ENCODE results near the gene CELF3.
"Not testable (repeated sequence)": the region's sequence is repeated elsewhere in the genome, so short reads cannot be mapped to it uniquely, and the experiment has no call there.

CELF3 gene

GRCh38 chr1:151716771-151717631 lies at the start of gene CELF3:
Gene CELF3, minus strand, starts transcription at chr1:151716803. Its CDS starts 783 bp downstream, at chr1:151716020.
- H3K4me1 Mint-ChIP-seq: peaks cover 26% of the 10 kb centered on the region
- H3K27ac Mint-ChIP-seq: no peak within 1 kb of the TSS
- ATAC-seq: no peak
- no peaks in the 10 kb centered on the region for H3K36me3 Mint-ChIP-seq
- no peaks in the 10 kb centered on the region for H3K9me3 Mint-ChIP-seq
- H3K27me3 Mint-ChIP-seq: peaks cover 71% of the 10 kb centered on the region
- H3K4me3 Mint-ChIP-seq: peak within 1 kb of the TSS; percentile 18

DNA sequence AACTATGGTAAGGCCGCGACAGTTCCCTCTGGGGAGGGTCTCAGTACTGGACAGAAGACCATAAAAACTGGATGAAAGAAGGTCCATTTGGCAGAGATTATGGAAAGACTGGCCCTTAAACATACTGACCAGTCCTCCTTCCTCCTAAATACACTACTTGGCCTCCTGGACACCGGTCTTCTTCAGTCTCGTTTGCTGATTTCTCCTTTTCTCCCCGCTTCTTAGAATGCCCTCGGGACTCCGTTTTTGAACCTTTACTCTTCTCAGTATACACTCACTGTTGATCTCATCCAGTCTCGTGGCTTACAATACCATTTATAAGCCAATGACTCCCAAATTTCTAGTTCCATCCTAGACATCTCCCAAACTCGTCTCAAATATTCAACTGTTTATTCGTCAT lies 47.4 kb upstream of the CELF3 start:
- Mint-ChIP-seq H3K9me3 (no peaks in the 10 kb centered on the region), H3K4me3 (peak overlapping the region; percentile 88), H3K27ac (peak overlapping the region; percentile 97), H3K4me1 (peaks cover 18% of the 10 kb centered on the region), H3K36me3 (peaks cover 32% of the 10 kb centered on the region), H3K27me3 (no peaks in the 10 kb centered on the region)
- no peak for ATAC-seq

DNA sequence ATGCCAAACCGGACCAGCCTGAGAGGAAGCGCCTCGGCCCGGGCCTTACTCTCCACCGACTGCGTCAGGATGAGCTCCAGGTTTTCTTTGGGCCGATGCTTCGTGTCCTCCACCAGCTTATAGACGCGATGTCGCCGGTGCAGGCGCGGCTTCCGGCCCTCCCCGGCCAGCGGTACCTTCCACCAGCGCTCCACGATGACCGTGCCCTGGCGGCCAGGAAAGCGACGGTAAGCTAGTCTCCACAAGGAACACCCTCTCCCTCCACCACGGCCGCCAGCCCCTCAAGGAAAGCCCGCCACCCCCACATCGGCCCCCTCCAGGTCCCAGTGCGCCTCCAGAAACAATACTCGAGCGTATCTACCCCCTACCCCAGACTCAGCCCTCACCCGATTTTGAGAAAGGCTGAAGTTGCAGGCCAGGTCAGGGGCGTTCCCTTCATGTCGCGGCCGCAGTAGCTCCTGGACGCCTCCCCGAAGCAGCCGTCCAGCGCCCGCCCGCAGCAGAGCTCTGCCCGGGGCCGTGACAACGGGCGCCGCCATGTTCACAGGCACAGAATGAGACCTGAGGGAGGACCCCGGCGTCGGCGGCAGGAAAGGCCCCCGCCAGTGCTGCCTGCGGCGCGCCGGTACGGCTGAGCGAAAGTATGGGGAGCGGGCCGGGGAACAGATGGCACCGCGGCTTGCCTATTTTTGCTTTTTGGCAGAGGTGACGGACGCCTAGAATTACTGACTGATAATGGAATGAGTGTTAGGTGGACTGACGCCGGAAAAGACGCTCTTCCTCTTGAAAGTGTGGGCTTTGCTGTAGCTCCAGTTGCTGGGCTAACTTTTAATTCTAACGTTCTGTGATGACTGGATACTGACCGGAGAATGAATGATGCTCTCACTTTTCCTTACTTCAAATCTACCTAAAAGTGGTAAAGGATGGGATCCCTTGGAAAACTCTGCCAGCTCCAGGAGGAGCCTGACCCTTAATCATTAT lies 46.6 kb upstream of the CELF3 start, which contains the start of gene MRPL9:
Gene MRPL9, minus strand, starts transcription at position 556 of the 981 bp plus-strand sequence. Its CDS starts 17 bp downstream, at position 539.
- Mint-ChIP-seq H3K9me3 (no peaks in the 10 kb centered on the region), H3K27me3 (no peaks in the 10 kb centered on the region), H3K36me3 (peaks cover 32% of the 10 kb centered on the region), H3K4me1 (peaks cover 18% of the 10 kb centered on the region), H3K27ac (peak within 1 kb of the TSS; percentile 97), H3K4me3 (peak within 1 kb of the TSS; percentile 88)
- ATAC-seq: peak; percentile 99

- peaks cover 46% of the 10 kb centered on the region for H3K36me3 Mint-ChIP-seq
- no peak overlapping the region for H3K27ac Mint-ChIP-seq
- H3K4me3 Mint-ChIP-seq: no peak overlapping the region
- no peaks in the 10 kb centered on the region for H3K9me3 Mint-ChIP-seq
- no peak for ATAC-seq
- H3K27me3 Mint-ChIP-seq: no peaks in the 10 kb centered on the region
- peaks cover 18% of the 10 kb centered on the region for H3K4me1 Mint-ChIP-seq
These were observed 44.2 kb upstream of the CELF3 start for GRCh38 chr1:151760597-151761385.

- no peak for ATAC-seq
- no peak overlapping the region for H3K27ac Mint-ChIP-seq
- H3K27me3 Mint-ChIP-seq: no peaks in the 10 kb centered on the region
- H3K4me1 Mint-ChIP-seq: peaks cover 16% of the 10 kb centered on the region
- H3K9me3 Mint-ChIP-seq: no peaks in the 10 kb centered on the region
- no peak overlapping the region for H3K4me3 Mint-ChIP-seq
- H3K36me3 Mint-ChIP-seq: peaks cover 53% of the 10 kb centered on the region
These were observed 42.6 kb upstream of the CELF3 start for GRCh38 chr1:151759241-151759640.

- Mint-ChIP-seq H3K4me1 (no peaks in the 10 kb centered on the region), H3K9me3 (no peaks in the 10 kb centered on the region), H3K27me3 (peaks cover 11% of the 10 kb centered on the region), H3K27ac (no peak overlapping the region), H3K36me3 (peaks cover 42% of the 10 kb centered on the region), H3K4me3 (no peak overlapping the region)
- no peak for ATAC-seq
These were observed 39.7 kb upstream of the CELF3 start for GRCh38 chr1:151756291-151756690.

DNA sequence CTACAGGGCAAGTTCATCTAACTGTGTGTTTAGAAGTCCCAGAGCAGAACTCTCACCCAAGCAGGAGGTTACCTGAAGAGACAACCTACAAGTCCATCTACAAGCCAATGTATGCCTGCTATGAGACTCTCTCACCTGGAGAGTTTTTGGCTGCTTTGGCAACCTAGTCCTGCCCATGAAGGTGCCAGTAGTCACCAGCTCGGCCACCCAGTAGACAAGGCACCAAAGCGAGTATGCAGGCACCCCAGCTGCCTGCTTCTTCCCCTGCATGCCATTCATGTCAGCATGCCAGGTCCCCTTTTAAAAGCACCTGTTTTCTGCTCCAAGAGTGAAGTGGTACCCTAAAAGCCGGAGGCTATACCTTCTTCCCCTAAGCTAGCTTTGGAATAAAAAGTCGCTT lies 24.9 kb upstream of the CELF3 start:
- H3K4me3 Mint-ChIP-seq: no peak overlapping the region
- peaks cover 8% of the 10 kb centered on the region for H3K9me3 Mint-ChIP-seq
- no peaks in the 10 kb centered on the region for H3K36me3 Mint-ChIP-seq
- no peaks in the 10 kb centered on the region for H3K27me3 Mint-ChIP-seq
- H3K4me1 Mint-ChIP-seq: no peaks in the 10 kb centered on the region
- no peak overlapping the region for H3K27ac Mint-ChIP-seq
- ATAC-seq: no peak

DNA sequence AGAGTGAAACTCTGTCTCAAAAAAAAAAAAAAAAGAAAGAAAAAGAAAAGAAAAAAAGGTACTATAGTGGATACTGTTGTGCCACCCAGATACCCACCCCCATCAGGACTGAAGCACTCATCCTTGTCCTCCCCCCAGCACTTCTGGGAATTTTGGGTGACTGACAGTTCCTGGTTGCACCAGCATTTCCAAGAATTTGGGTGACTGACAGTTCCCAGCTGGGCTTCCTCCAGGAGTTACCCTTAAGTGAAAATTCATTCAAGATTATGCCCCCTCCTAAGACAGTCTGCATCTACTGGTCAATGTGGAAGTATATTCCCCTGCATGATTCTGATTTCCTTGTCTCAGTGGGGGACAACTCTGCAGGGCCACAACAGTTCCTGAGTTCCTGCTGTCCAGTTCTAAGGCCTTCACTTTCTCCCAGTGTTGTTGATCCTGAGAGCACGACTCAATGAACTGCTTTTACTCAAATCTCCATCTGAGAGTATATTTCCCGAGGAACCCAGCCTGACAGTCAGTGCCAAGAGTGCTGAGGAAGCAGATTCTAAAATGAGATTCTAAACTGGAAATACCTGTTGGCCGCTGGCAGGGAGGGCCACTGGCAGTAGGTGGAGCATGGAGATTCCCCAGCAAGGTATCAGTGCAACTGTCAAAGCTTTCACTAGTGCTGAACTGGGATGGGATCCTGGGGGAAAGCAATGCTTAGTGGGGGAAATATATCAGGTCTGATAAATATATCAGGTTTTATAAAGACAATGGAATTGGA lies 23.2 kb upstream of the CELF3 start:
- Mint-ChIP-seq H3K4me3 (no peak overlapping the region), H3K27ac (no peak overlapping the region), H3K36me3 (no peaks in the 10 kb centered on the region), H3K4me1 (no peaks in the 10 kb centered on the region), H3K9me3 (peaks cover 9% of the 10 kb centered on the region), H3K27me3 (peaks cover 6% of the 10 kb centered on the region)
- no peak for ATAC-seq

GRCh38 chr1:151737479-151737878 lies 20.9 kb upstream of the CELF3 start:
- no peak overlapping the region for H3K27ac Mint-ChIP-seq
- peaks cover 9% of the 10 kb centered on the region for H3K9me3 Mint-ChIP-seq
- H3K36me3 Mint-ChIP-seq: no peaks in the 10 kb centered on the region
- H3K4me3 Mint-ChIP-seq: no peak overlapping the region
- no peaks in the 10 kb centered on the region for H3K4me1 Mint-ChIP-seq
- ATAC-seq: no peak
- H3K27me3 Mint-ChIP-seq: peaks cover 23% of the 10 kb centered on the region

DNA sequence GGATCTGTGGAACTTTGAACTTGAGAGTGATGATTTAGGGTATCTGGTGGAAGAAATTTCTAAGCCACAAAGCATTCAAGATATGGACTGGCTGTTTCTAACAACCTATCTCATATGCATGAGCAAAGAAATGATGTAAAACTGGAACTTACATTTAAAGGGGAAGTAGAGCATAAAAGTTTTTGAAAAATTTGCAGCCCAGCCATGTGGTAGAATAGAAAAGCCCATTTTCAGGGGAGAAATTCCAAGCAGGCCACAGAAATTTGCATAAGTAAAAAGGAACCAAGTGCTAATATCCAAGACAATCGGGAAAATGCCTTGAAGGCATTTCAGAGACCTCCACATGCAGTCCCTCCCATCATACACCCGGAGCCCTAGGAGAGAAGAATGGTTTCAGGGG lies 20.4 kb upstream of the CELF3 start:
- H3K27me3 Mint-ChIP-seq: peaks cover 27% of the 10 kb centered on the region
- peaks cover 9% of the 10 kb centered on the region for H3K9me3 Mint-ChIP-seq
- H3K27ac Mint-ChIP-seq: no peak overlapping the region
- no peak overlapping the region for H3K4me3 Mint-ChIP-seq
- ATAC-seq: no peak
- no peaks in the 10 kb centered on the region for H3K36me3 Mint-ChIP-seq
- H3K4me1 Mint-ChIP-seq: no peaks in the 10 kb centered on the region

- H3K9me3 Mint-ChIP-seq, H3K27ac Mint-ChIP-seq, H3K4me3 Mint-ChIP-seq, H3K36me3 Mint-ChIP-seq, ATAC-seq, H3K4me1 Mint-ChIP-seq: not testable (repeated sequence)
- peaks cover 49% of the 10 kb centered on the region for H3K27me3 Mint-ChIP-seq
These were observed 17.4 kb upstream of the CELF3 start for GRCh38 chr1:151733995-151734394.

- no peak overlapping the region for H3K4me3 Mint-ChIP-seq
- H3K27me3 Mint-ChIP-seq: peaks cover 49% of the 10 kb centered on the region
These were observed 16.5 kb upstream of the CELF3 start for GRCh38 chr1:151733126-151733525.

DNA sequence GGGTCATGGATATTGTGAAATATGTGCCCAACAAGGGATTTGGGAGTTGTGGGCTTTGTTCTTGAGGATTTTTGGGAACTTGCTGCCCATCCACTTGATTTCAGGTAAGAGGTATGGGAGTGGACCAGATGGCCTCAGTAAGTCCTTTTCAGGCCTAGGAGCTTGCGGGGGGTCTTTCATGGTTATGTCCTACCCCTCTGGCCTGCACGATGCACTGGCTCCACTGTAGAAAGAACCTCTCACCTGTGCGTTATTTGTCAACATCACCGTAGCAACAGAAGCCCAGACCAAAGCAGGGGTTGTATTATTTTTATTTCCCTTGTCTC lies 13.3 kb upstream of the CELF3 start:
- Mint-ChIP-seq H3K4me3 (no peak overlapping the region), H3K4me1 (no peaks in the 10 kb centered on the region), H3K27ac (no peak overlapping the region), H3K36me3 (no peaks in the 10 kb centered on the region), H3K9me3 (no peaks in the 10 kb centered on the region), H3K27me3 (peaks cover 71% of the 10 kb centered on the region)
- ATAC-seq: no peak

More at GRCh38 chr1:151733126-151733525, 16.5 kb upstream of the CELF3 start:
- no peak for ATAC-seq
- H3K4me1 Mint-ChIP-seq: no peaks in the 10 kb centered on the region
- no peaks in the 10 kb centered on the region for H3K36me3 Mint-ChIP-seq
- H3K9me3 Mint-ChIP-seq: peaks cover 8% of the 10 kb centered on the region
- no peak overlapping the region for H3K27ac Mint-ChIP-seq

Data from stimulated activated memory B cell treated with anti-CD40 and anti-IgM and Interleukin-4, amounts not matched to agents 10 μg/mL and 1 μg/mL and 100 μg/mL, for 72 hours (primary cell).